D341Med (cell line): Measurements from ENCODE around the gene ERVH48-1.
"Not testable (repeated sequence)": the region's sequence is repeated elsewhere in the genome, so short reads cannot be mapped to it uniquely, and the experiment has no call there.

Source experiments
- DNase-seq: peaks from one replicate; pipeline ENCODE4 v3.0.0; 2012; ENCODE audit warnings: low spot score

The ERVH48-1 gene

DNA sequence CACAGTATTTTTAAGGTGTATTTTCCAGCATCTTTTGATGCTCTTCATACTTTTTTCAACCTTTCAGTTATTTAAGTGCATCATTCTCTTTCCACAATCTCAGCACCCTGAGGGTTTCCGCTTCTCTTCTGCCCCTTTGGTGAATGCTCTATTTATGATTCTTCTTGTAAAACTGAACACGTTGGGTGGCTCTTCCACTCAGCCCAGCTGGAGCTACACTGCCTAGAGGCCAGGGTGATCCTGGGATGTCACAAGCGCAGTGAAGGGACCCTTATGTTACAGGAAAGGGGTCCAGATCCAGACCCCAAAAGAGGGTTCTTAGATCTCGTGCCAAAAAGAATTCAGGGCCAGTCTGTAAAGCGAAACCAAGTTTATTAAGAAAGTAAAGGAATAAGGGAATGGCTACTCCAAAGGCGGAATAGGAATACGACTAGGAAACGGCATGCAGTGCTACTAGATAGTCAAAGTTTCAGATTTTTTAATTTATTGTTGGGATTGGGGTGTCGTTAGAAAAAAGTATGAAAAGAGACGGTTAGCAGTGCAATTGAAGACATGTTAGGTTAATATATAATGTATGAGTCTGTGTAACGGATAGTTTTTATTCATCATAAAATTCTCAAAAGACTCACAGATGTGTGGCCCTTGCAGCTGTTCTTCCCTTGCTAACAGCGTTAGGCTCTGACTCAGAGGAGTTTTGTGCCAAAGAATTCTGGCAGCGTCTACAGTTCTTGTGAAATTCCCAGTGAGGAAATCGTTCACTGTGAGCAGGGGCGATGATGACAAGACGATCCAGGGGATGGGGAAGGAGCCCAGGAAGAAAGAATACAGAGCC is 14.4 kb upstream of the ERVH48-1 start:
- DNase-seq, result no peak

DNA sequence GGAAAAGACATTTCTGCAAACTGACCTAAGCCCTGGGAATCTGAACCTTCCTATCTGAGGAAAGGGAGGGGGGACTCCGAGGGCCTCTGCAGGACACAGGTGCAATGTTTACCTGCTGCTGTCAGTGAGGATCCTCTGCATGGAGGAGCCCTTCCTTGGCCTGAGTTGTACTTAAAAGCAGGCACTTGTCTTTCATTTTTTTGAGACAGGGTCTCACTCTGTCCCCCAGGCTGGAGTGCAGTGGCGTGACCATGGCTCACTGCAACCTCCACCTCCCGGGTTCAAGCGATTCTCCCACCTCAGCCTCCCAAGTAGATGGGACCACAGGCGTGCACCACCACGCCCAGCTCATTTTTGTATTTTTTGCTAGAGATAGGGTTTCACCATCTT is 13.2 kb upstream of the ERVH48-1 start:
- DNase-seq, result not testable (repeated sequence)

DNA sequence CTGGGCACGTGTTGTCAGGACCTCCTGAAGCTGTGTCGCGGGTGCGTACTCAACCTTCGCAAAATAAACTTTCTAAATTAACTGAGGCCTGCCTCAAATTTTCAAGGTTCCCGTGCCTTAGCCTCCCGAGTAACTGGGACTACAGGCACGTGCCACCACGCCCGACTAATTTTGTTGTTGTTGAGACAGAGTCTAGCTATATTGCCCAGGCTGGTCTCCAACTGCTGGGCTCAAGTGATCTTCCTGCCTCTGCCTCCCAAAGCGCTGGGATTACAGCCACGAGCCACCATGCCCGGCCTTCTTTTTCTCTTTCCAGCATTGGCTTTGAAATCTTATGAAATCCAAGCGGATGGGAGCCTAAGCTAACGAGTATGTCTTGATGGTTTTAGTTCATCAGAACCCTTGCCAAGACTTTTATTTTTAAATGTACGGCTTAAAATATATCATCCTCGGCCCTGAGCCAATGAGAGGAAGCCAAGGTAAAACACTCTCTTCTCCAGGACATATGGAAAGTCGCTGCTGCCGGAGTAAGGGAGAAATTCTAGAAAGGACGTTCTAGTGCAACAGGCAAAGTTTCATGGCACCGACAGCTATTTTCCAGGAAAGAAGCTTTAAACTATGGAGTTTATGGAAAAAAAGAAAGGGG is 12.7 kb upstream of the ERVH48-1 start:
- no peak for DNase-seq

DNA sequence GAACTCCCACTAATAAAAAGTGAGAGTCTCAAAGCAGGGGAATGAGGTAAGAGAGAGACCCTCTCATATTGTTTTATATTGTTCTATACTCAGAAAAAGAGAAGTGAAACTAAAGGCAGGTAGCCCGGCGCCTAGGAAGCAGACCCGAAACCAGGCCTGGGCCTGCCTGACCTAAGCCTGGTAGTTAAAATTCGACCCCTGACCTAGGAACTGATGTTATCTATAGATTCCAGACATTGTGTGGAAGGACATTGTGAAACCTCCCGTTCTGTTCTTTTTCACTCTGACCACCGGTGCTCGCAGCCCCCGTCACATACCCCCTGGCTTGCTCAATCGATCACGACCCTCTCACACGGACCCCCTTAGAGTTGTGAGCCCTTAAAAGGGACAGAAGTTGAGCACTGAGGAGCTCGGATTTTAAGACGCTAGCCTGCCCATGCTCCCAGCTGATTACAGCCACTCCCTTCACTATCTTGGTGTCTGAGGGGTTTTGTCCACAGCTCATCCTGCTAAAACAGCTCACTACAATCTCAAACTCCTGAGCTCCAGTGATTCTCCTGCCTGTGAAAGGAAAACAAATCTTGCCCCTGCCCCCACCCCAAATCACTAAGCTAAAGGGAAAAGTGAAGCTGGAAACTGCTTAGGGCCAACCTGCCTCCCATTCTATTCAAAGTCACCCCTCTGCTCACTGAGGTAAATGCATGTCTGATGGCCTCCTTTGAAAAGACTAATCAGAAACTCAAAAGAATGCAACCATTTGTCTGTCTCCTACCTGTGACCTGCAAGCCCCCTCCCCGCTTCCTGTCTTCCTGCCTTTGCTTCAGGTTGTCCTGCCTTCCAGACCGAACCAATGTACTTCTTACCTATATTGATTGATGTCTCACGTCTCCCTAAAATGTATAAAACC is 11.9 kb upstream of the ERVH48-1 start:
- not testable (repeated sequence) for DNase-seq

DNA sequence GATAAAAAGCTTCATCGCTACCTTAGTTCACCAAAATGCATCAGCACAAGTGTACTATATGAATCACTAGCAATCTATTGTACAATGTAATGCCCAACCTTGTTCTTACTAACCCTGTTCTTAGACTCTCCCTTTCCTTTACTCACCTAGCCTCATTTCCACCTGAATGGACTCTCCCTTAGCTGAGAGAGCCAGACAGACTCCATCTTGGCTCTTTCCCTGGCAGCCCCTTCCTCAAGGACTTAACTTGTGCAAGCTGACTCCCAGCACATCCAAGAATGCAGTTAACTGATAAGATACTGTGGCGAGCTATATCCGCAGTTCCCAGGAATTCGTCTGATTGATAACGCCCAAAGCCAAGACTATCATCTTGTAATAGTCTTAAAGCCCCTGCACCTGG is 10.9 kb upstream of the ERVH48-1 start:
- DNase-seq, result not testable (repeated sequence)

DNA sequence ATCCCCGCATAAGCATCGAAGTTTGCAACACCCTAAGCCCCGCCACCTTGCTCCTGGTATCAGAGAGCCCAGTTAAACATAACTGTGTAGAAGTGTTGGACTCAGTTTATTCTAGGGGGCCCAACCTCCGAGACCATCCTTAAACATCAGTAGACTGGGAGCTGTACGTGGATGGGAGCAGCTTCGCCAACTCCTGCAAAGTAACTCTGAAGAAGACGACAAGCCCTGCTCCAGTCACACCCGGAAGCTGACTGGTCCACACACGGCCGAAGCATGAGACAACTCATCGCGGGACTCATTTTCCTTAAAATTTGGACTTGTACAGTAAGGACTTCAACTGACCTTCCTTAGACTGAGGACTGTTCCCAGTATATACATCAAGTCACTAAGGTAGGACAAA is 8.5 kb upstream of the ERVH48-1 start:
- DNase-seq, result not testable (repeated sequence)

DNA sequence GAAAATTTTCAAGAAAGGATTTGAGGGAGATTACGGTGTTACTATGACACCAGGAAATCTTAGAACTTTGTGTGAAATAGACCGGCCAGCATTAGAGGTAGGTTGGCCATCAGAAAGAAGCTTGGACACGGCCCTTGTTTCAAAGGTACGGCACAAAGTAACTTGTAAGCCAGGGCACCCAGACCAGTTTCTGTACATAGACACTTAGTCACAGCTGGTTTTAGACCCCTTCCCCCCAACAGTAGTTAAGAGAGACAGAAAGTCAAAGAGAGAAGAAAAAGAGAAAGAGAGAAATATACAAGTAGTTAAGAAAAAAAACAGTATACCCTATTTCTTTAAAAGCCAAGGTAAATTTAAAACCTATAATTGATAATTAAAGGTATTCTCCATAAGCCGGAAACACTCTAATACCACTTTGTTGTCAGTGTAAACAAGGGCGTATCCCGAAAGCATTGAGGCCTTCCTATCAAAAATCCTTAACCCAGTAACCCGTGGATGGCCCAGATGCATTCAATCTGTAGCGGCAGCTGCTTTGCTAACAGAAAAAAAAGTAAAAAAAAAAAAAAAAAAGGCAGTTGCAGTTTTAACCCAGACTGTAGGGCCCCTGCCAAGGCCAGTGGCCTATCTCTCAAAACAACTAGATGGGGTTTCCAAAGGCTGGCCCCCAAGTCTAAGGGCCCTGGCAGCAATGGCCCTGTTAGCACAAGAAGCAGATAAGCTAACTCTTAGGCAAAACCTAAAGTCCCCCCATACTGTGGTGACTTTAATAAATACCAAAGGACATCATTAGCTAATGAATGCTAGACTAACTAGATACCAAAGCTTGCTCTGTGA is 7.9 kb upstream of the ERVH48-1 start:
- DNase-seq, result not testable (repeated sequence)

DNA sequence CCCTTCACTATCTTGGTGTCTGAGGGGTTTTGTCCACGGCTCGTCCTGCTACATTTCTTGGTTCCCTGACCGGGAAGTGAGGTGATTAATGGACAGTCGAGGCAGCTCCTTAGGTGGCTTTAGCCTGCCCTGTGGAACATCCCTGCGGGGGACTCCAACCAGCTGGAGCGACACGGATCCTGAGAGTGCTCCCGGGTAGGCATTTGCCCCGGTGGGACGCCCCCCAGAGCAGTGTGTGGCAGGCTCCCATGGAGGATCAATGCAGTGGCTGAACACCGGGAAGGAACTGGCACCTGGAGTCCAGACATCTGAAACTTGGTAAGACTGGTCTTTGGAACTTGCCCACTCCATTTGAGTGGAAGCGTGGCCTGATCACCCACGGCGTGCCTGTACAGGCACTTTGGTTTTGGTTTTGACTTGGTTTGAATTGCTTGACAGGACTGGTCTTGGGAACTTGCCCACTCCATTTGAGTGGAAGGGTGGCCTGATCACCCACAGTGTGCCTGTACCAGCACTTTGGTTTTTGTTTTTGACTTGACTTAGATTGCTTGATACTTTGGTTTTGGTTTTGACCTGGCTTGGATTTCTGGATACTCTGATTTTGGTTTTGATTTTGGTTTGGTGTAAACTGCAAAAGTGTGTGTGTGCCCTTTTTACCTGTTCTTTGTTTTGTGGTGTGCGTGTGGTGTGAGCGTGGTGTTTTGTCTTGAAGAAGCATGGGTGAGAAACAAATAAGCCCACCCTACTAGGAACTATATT is 7.1 kb upstream of the ERVH48-1 start:
- DNase-seq, result not testable (repeated sequence)

DNA sequence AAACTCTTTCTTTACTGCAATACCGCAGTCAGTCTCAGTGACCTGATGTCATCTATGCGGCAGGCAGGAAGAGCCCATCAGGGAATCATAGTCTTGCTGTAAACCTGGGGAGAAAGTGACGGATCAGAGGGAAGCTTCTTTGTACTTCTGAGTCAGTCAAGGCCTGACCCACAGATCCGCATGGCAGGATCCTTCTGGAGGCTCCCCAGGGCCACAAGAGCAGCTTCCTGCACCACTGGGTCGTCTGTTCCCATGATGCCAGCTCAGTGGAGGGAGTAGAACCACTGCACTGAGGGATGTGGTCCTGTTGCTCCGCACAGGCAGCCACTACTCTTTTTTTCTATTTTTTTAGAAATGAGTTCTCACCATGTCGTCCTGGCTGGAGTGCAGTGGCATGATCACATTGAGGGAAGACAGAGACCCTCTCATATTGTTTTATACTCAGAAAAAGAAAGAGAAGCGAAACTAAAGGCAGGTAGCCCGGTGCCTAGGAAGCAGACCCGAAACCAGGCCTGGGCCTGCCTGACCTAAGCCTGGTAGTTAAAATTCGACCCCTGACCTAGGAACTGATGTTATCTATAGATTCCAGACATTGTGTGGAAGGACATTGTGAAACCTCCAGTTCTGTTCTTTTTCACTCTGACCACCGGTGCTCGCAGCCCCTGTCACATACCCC is 6.3 kb upstream of the ERVH48-1 start:
- no peak for DNase-seq

DNA sequence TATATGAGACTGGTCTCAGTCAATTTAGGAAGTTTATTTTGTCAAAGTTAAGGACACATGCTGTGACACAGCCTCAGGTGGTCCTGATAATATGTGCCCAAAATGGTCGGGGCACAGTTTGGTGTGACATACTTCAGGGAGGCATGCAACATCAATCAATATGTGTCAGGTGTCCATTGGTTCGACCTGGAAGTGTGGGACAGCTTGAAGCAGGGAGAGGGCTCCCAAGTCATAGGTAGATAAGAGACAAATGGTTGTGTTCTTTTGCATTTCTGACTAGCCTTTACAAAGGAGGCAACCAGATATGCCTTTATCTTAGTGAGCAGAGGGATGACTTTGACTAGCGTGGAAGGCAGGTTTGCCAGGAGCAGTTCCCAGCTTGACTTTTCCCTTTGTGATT is 4.5 kb upstream of the ERVH48-1 start:
- DNase-seq, result no peak

DNA sequence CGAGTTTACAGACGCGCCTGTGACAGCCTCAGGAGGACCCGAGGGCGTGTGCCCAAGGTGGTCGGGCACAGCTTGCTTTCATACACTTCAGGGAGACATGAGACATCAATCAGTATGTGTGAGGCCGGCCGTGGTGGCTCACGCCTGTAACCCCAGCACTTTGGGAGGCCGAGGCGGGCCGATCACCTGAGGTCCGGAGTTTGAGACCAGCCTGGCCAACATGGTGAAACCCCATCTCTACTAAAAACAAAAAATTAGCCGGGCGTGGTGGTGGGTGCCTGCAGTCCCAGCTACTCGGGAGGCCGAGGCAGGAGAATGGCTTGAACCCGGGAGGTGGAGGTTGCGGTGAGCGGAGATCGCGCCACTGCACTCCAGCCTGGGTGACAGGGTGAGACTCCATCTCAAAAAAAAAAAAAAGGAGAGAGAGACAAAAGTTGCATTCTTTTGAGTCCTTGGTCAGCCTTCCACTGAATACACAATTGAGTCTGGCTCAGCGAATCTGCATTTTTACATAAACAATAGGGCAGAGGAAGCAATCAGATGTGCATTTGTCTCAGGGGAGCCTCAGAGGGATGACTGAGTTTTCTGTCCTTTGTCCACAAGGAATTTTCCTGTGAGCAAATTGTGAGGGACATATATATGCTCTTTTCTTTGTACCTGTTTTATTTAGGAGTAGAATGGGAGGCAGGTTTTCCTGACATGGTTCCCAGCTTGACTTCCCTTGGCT is 2.2 kb upstream of the ERVH48-1 start:
- DNase-seq, result not testable (repeated sequence)

DNA sequence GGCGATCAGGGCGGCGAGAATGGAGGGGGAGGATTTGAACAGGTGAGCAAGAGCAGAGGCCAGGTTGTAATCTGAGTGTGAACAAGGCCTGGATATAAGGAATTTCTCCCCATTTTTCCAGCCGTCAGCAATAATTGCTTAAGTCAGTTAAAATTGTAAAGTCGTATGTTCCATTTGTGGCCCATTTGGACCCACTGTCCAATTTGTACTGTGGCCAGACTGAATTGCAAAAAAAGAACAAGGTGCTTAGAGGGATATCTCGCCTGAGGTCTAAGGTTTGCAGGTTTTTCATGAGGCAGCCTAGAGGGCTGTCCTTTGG is 1.0 kb downstream of the ERVH48-1 start:
- DNase-seq, result no peak

DNA sequence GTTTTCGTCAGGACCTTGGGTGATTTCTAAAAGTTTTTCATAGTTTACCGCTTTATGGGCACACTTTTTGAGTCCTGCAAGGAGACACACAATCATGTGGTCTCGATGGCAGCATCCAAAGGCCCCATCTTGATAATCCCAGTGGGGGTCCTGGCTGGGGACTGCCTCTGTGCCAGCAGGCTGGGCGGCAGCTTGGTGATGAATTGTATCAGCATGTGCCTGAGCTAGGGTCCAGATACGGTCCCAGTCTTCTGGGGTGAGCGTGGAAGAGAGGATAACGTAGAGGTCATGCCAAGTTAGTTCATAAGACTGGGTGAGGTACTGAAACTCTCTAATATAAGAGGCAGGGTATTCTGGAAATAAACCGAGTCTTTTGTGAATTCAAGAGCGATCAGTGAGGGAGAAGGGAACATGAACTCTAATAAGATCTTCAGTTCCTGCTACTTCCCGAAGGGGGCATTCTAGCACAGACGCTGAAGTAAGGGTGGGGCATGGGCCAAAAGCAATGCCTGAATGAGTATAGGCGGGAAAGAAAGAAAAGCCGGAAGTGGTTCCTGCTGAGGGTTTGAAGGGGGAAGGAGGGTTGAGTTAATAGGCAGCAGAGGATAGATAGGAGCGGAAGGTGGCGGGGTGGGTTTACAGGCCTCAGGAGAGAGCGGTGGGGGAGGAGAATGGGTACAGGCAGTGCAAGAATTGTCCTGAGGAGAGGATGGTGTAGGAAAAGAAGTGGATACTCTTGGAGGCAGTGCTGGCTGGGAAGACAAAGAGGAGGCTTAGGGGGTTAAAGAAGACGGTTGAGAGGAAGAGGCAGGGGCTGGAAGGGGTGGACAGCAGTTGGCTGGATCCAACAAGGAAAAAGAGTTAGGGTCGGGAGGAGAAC is 1.6 kb downstream of the ERVH48-1 start:
- DNase-seq, result peak; percentile 82

DNA sequence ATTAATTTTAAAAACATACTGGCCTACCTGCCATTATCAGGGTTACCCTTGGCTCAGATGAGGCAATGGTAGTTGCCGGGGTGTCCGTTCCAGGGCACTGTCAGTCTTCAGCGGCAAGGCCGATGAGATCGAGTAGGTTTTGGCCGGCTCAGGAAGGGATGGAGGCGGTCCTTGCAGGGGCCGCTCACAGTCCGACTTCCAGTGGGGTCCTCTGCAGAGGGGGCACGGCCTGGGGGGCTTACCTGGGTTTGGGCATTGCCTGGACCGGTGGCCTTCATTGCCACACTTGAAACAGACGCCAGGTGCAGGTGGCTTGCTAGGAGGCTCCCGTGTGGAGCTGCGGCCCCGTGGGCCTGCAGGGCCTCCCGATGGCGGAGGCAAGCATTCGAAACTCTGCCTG is 2.5 kb downstream of the ERVH48-1 start:
- DNase-seq, result no peak

DNA sequence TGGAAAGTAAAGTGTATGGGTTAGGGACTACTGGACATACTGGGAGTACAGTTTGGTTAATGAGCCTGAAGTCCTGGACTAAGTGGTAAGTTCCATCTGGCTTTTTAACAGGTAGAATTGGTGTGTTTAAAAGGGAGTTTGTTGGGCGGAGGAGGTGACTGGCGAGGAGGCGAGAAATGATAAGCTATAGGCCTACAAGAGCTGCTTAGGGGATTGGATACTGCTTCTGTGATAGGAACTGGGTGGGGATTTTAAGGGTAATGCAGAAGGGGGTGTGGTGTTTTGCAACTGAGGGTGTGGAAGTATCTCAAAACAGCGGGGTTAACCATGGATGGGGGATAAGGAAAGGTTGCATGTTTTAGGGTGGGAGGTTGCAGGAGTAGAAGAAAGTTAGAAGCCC is 3.5 kb downstream of the ERVH48-1 start:
- DNase-seq, result no peak

DNA sequence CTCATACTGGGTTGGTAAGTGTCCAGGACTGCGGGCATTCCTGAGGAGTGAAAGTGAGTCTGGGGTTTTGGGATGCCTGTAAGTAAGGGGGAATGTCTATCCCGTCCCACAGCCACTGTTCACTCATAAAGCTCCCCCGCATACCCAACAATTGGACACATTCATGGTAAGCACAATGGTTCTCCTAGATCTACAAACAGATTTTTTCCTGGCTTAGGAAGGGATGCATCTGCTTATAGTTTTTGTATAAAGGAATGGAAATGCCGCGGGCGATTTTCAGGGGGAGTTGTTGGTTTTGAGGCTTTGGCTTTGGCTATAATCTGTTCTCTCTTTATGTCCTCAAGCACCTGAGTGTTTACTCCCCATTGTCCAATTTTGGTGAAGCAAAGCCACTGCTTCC is 7.1 kb downstream of the ERVH48-1 start:
- no peak for DNase-seq

DNA sequence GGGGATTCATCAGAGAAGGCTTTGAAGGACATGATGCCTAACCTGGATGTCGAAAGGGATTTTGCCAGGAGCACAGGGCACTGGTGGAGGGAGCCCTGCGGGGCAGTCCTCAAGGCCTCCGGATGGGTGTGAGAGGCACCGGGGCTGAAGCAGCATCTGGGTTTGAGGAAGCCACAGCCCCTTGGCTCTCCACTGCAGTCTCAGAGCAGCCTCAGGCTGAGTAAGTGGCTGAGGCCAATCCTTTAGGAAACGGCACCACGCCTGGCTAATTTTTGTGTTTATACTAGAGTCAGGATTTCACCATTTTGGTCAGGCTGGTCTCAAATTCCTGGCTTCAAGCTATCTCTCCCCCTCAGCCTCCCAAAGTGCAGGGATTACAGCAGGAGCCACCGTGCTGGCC is 12.0 kb downstream of the ERVH48-1 start:
- no peak for DNase-seq

DNA sequence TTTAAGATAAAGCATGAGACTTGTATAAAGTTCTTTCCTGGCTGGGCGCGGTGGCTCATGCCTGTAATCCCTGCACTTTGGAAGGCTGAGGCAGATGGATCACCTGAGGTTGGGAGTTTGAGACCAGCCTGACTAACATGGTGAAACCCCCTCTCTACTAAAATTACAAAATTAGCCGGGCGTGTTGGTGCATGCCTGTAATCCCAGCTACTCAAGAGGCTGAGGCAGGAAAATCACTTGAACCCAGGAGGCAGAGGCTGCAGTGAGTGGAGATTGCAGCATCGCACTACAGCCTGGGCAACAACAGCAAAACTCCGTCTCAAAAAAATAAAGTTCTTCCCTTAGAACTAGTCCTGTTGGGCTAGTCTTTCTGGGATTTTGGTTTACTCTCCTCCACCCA is 13.5 kb downstream of the ERVH48-1 start:
- DNase-seq, result not testable (repeated sequence)

DNA sequence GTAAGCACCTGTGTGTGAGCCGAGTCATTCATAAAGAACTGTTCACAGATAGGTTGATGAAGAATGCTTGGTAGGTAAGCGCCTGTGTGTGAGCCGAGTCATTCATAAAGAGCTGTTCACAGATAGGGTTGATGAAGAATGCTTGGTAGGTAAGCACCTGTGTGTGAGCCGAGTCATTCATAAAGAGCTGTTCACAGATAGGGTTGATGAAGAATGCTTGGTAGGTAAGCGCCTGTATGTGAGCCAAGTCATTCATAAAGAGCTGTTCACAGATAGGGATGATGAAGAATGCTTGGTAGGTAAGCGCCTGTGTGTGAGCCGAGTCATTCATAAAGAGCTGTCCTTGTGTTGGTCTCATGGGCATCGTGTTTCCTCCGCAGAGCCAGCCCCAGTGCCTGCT is 16.9 kb downstream of the ERVH48-1 start:
- not testable (repeated sequence) for DNase-seq
